Trophoblast cell (in vitro differentiated cells and primary cell): ENCODE data around the gene PRLR.
"Not testable (repeated sequence)": the region's sequence is repeated elsewhere in the genome, so short reads cannot be mapped to it uniquely, and the experiment has no call there.

Source experiments
- DNase-seq, 2 donors: peaks; one replicate each; pipeline ENCODE4 v3.0.0-alpha.2; 2016
- H2AFZ ChIP-seq: 2 replicates; pipeline ENCODE4 v1.6.1; 2013; ENCODE audit warnings: low read length, moderate library complexity, mild to moderate bottlenecking; ENCODE audit not compliant: insufficient read depth, poor library complexity
- H2AK5ac ChIP-seq: 2 replicates; pipeline ENCODE4 v1.6.1; 2013; ENCODE audit warnings: mild to moderate bottlenecking, low read length
- H2BK120ac ChIP-seq: 2 replicates; pipeline ENCODE4 v1.6.1; 2013; ENCODE audit warnings: low read length, mild to moderate bottlenecking, moderate library complexity; ENCODE audit not compliant: insufficient read depth, poor library complexity
- H2BK12ac ChIP-seq: 2 replicates; pipeline ENCODE4 v1.6.1; 2013; ENCODE audit warnings: mild to moderate bottlenecking, low read length, moderate library complexity
- H2BK5ac ChIP-seq: 2 replicates; pipeline ENCODE4 v1.6.1; 2013; ENCODE audit warnings: low read length, low read depth, moderate library complexity, mild to moderate bottlenecking; ENCODE audit not compliant: poor library complexity
- H3K14ac ChIP-seq: 2 replicates; pipeline ENCODE4 v1.6.1; 2013; ENCODE audit warnings: mild to moderate bottlenecking, low read length
- H3K18ac ChIP-seq: 2 replicates; pipeline ENCODE4 v1.6.1; 2013; ENCODE audit warnings: mild to moderate bottlenecking, low read length
- H3K23ac ChIP-seq: 2 replicates; pipeline ENCODE4 v1.6.1; 2013; ENCODE audit warnings: low read length
- H3K27ac ChIP-seq: 2 replicates; pipeline ENCODE4 v1.5.1; 2013; ENCODE audit warnings: low read depth, mild to moderate bottlenecking, inconsistent platforms, low read length, moderate library complexity
- H3K27me3 ChIP-seq: 2 replicates; pipeline ENCODE4 v1.6.1; 2013; ENCODE audit warnings: inconsistent platforms, mild to moderate bottlenecking, low read length, moderate library complexity; ENCODE audit not compliant: insufficient read depth
- H3K36me3 ChIP-seq, 2 experiments: 1 replicate in 1 of 2; 2 replicates in 1 of 2; pipeline ENCODE4 v1.6.1; 2013; ENCODE audit warnings: low read length in 2 of 2, mild to moderate bottlenecking in 2 of 2, moderate library complexity in 1 of 2; ENCODE audit not compliant: insufficient read depth in 2 of 2, control insufficient read depth in 1 of 2
- H3K4ac ChIP-seq: 2 replicates; pipeline ENCODE4 v1.6.1; 2013; ENCODE audit warnings: low read depth, mild to moderate bottlenecking, low read length, moderate library complexity
- H3K4me1 ChIP-seq, 2 experiments: 1 replicate in 1 of 2; 2 replicates in 1 of 2; pipeline ENCODE4 v1.6.1; 2013; ENCODE audit warnings: low read length in 2 of 2, mild to moderate bottlenecking in 2 of 2, moderate library complexity in 1 of 2; ENCODE audit not compliant: insufficient read depth in 2 of 2, control insufficient read depth in 1 of 2
- H3K4me2 ChIP-seq: 2 replicates; pipeline ENCODE4 v1.6.1; 2013; ENCODE audit warnings: inconsistent platforms, mild to moderate bottlenecking, low read length, moderate library complexity
- H3K4me3 ChIP-seq: 2 replicates; pipeline ENCODE4 v1.5.1; 2013; ENCODE audit warnings: mild to moderate bottlenecking, low read depth, low read length, inconsistent platforms
- H3K79me1 ChIP-seq: one replicate; pipeline ENCODE4 v1.6.1; 2013; ENCODE audit warnings: low read length
- H3K79me2 ChIP-seq: 2 replicates; pipeline ENCODE4 v1.6.1; 2013; ENCODE audit warnings: low read length, mild to moderate bottlenecking; ENCODE audit not compliant: control insufficient read depth, insufficient read depth, poor library complexity
- H3K9ac ChIP-seq: 2 replicates; pipeline ENCODE4 v1.6.1; 2013; ENCODE audit warnings: mild to moderate bottlenecking, low read length
- H3K9me3 ChIP-seq: 2 replicates; pipeline ENCODE4 v1.6.1; 2013; ENCODE audit warnings: low read depth, mild to moderate bottlenecking, control low read depth, inconsistent platforms, low read length; ENCODE audit not compliant: insufficient read depth
- H4K12ac ChIP-seq: 2 replicates; pipeline ENCODE4 v1.6.1; 2013; ENCODE audit warnings: low read depth, mild to moderate bottlenecking, low read length, moderate library complexity
- H4K8ac ChIP-seq: 2 replicates; pipeline ENCODE4 v1.6.1; 2013; ENCODE audit warnings: low read depth, mild to moderate bottlenecking, low read length, moderate library complexity
- H4K91ac ChIP-seq: one replicate; pipeline ENCODE4 v1.6.1; 2013; ENCODE audit warnings: low read depth, mild to moderate bottlenecking, low read length, moderate library complexity
- WGBS: extraction: QIAGEN DNeasy Blood & Tissue Kit; methylation state at CpG from one replicate; pipeline ENCODE4 v1.1.7; 2013; ENCODE audit warnings: missing lambda C conversion rate; ENCODE audit not compliant: insufficient read length, insufficient coverage; ENCODE audit errors: extremely low coverage; 5-methylcytosine and 5-hydroxymethylcytosine counted together

PRLR gene

GRCh38 chr5:35038891-35039290 lies 191.4 kb downstream of the PRLR start:
- Histone ChIP-seq H2AFZ (no peak overlapping the region), H3K4ac (no peak overlapping the region), H3K36me3 (no peaks in the 10 kb centered on the region), H3K27ac (no peak overlapping the region), H3K79me2 (no peaks in the 10 kb centered on the region), H3K27me3 (no peaks in the 10 kb centered on the region), H4K12ac (no peak overlapping the region), H4K8ac (no peak overlapping the region), H3K79me1 (no peaks in the 10 kb centered on the region), H2BK5ac (no peak overlapping the region), H2BK12ac (no peak overlapping the region), H3K14ac (no peak overlapping the region), H4K91ac (no peak overlapping the region), H3K4me2 (no peak overlapping the region), H2BK120ac (no peak overlapping the region), H3K18ac (no peak overlapping the region), H3K9me3 (no peaks in the 10 kb centered on the region), H3K4me3 (no peak overlapping the region), H2AK5ac (no peak overlapping the region), H3K9ac (no peak overlapping the region), H3K4me1 (no peaks in the 10 kb centered on the region), H3K23ac (no peak overlapping the region)
- no CpG with 5 or more reads among the region's 2 CpGs for WGBS
- DNase-seq, result no peak

GRCh38 chr5:35036536-35036935 lies 193.8 kb downstream of the PRLR start:
- H3K23ac ChIP-seq, result no peak overlapping the region
- no peak overlapping the region for H2AK5ac ChIP-seq
- no peak overlapping the region for H3K14ac ChIP-seq
- H3K9ac ChIP-seq, result no peak overlapping the region
- no peak overlapping the region for H2BK120ac ChIP-seq
- H2BK5ac ChIP-seq, result no peak overlapping the region
- H3K79me1 ChIP-seq, result no peaks in the 10 kb centered on the region
- no peak overlapping the region for H3K4me3 ChIP-seq
- no peak overlapping the region for H3K4me2 ChIP-seq
- DNase-seq, result no peak
- H3K79me2 ChIP-seq, result no peaks in the 10 kb centered on the region
- no peak overlapping the region for H3K27ac ChIP-seq
- no peaks in the 10 kb centered on the region for H3K36me3 ChIP-seq
- no peaks in the 10 kb centered on the region for H3K9me3 ChIP-seq
- H4K91ac ChIP-seq, result no peak overlapping the region
- no peaks in the 10 kb centered on the region for H3K27me3 ChIP-seq
- H4K8ac ChIP-seq, result no peak overlapping the region
- no peak overlapping the region for H2AFZ ChIP-seq
- WGBS, result no CpG with 5 or more reads among the region's 4 CpGs
- no peak overlapping the region for H3K18ac ChIP-seq
- no peak overlapping the region for H3K4ac ChIP-seq
- no peaks in the 10 kb centered on the region for H3K4me1 ChIP-seq
- no peak overlapping the region for H2BK12ac ChIP-seq
- H4K12ac ChIP-seq, result no peak overlapping the region

- peak; percentile 35 to 72 for DNase-seq
- not testable (repeated sequence) for H3K27ac ChIP-seq, H3K9ac ChIP-seq, H3K79me1 ChIP-seq, H3K4me1 ChIP-seq, H3K18ac ChIP-seq, H2AK5ac ChIP-seq, H4K8ac ChIP-seq, H3K9me3 ChIP-seq, H2AFZ ChIP-seq, H4K12ac ChIP-seq, H3K4me3 ChIP-seq, H2BK12ac ChIP-seq, H3K4me2 ChIP-seq, H4K91ac ChIP-seq, H3K23ac ChIP-seq, H3K79me2 ChIP-seq, H3K36me3 ChIP-seq, H3K14ac ChIP-seq, H3K27me3 ChIP-seq, H2BK5ac ChIP-seq, H2BK120ac ChIP-seq, H3K4ac ChIP-seq
- no CpG with 5 or more reads among the region's 4 CpGs for WGBS
Observed at GRCh38 chr5:35035929-35036328, 194.4 kb downstream of the PRLR start.

- Histone ChIP-seq H2BK12ac (no peak overlapping the region), H3K4me2 (no peak overlapping the region), H3K9me3 (peaks cover 2% of the 10 kb centered on the region), H3K23ac (no peak overlapping the region), H2AFZ (no peak overlapping the region), H2AK5ac (no peak overlapping the region), H4K12ac (no peak overlapping the region), H3K79me2 (no peaks in the 10 kb centered on the region), H3K27me3 (no peaks in the 10 kb centered on the region), H3K27ac (no peak overlapping the region), H2BK5ac (no peak overlapping the region), H3K9ac (no peak overlapping the region), H4K8ac (no peak overlapping the region), H4K91ac (no peak overlapping the region), H3K4me3 (no peak overlapping the region), H3K4me1 (no peaks in the 10 kb centered on the region), H3K4ac (no peak overlapping the region), H3K14ac (no peak overlapping the region), H3K36me3 (no peaks in the 10 kb centered on the region), H3K79me1 (no peaks in the 10 kb centered on the region), H3K18ac (no peak overlapping the region), H2BK120ac (no peak overlapping the region)
- no peak for DNase-seq
- WGBS, result no CpG with 5 or more reads among the region's 3 CpGs
Observed at GRCh38 chr5:35035271-35035670, 195.0 kb downstream of the PRLR start.
